A204.1 (cell line): ENCODE results near the gene FAM227B.
A peak's percentile ranks its signal among the peaks of the same experiment; 100 is the strongest.
"Not testable (repeated sequence)": the region's sequence is repeated elsewhere in the genome, so short reads cannot be mapped to it uniquely, and the experiment has no call there.

Experiments
- FAIRE-seq: peaks from 2 replicates; lab custom pipeline; 2012; peaks lifted over from hg19 to GRCh38; lab: Jason Lieb, UNC

Gene FAM227B, protein sequence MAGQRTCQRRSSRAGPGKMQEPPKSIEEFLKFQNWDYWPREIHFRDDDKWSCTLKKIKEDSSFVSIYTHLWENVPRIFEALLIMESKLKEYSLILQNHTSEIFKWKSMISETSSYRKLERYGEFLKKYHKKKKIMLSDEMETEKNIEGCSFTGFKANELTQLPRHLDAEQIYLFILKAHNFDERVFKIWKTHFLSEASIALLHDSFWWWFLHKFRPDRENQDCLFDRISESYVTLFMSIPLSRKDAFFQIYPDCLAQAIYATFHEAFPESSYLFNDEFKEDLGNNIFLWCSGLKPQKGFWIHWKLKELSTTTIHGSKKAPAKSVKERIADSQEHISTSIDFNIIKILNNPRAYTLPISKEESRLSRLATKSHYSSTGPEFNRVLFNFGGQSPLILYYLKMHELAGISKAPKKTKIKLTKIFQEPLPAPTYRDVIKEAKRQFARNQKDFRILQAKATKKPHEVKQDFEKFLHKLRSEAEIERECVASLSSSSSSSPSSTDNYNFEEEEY

DNA sequence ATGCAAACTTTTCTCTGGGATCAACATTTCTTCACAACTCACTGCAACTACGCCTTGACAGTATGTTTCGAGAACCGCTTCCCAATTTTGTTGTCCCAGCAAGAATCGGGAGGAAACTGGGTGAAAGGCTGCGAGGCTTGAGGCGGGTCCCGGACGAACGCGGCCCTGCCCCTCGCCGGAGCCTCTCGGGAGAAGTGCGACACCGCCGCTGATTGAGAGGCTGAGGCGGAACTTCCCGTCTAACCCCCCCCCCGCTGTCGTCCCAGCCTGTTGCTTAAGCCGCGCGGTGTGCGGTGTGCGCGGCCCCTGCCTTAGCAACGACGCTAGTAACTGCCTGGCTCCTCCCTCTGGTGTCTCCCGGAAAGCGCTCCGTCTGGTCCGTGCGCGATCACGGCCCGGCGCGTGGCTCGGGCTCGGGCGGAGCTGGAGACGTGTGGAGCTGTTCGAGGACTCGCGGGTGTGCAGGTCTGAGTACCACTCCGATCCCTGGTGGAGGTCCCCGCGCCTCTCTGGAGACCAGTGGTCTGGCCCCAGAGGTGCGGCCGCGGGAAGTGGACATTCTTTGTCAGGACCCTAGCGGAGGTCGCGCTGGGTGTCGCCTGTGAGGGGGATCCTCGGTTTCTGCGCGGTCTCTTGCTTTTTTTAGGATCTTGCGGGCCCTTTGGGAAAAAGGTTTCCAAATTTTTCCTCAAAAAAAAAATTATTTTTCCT lies at the start of gene FAM227B, which contains the start of gene DTWD1:
Gene FAM227B, minus strand, starts transcription at position 161 of the 711 bp plus-strand sequence. CDS start 5,647 bp downstream, outside the sequence.
Gene DTWD1, plus strand, starts transcription at position 391 of the 711 bp plus-strand sequence. CDS start 4,120 bp downstream, outside the sequence.
- peak; percentile 92 for FAIRE-seq

- no peak for FAIRE-seq
Observed at GRCh38 chr15:49669288-49669687, 48.7 kb upstream of the FAM227B start.

DNA sequence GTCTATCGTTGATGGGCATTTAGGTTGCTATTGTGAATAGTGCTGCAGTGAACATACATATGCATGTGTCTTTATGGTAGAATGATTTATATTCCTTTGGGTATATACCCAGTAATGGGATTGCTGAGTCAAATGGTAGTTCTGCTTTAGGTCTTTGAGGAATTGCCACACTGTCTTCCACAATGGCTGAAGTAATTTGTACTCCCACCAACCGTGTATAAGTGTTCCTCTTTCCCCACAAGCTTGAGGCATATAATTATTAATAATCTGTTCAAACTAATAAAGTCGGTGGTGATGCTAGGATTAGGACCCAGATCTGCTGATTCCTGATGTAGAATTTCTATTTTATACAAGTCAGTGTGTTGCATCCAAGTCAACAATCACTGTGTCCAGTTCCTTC lies 45.9 kb upstream of the FAM227B start:
- not testable (repeated sequence) for FAIRE-seq

DNA sequence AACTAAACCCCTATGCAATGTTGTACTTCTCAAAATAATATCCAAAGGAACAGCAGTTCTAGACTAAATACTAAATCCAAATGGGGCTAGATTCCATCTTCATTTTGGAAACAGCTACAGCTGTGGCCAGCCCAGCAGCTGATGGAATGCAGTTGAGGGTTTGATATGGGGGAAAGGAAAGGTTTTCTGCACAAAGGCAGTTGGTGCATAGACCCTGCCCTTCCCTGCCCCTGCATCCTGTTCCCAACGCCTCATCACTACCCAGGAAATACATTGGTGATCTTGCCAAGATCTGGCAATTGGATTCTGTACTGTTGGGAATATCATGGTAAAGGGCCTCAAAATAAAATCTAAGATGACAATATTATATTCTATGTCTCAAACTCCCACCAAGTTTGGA lies 44.1 kb upstream of the FAM227B start:
- no peak for FAIRE-seq

GRCh38 chr15:49656734-49657133 lies 36.1 kb upstream of the FAM227B start:
- no peak for FAIRE-seq

DNA sequence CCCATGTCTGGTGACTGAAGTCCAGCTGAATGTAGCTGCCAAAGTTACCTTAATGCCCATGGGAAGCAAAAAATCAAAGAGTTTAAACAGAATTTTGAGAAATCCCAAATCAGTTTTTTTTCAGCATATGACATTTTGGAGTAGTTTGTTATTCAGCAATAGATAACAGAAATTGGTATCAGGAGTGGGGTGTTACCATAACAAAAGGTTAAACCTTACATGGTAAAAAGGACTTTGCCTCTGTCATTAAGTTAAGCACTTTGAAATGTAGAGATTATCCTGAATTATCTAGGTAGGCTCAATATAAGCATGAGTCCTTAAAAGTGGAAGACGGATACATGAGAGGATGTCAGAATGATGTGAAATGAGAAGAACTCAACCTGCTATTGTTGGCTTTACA lies 32.3 kb upstream of the FAM227B start:
- FAIRE-seq = no peak

- FAIRE-seq = no peak
Observed at GRCh38 chr15:49650676-49651075, 30.1 kb upstream of the FAM227B start.

DNA sequence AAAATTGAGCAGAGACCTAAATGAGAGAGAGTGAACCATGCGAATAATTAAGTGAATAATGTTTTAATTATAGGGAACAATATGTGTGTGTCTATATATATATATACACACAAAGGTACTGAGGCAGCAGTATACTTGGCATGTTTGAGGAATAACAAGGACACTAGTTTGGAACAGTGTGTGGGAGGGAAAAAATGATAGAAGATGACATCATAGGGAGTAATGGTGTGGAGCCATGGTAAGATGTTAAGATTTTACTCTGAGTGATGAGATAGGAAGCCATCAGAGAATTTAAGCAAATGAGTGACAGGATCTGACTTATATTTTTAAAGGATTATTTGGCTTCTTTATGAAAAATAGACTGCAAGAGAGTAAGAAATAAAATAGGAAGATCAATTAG lies 29.4 kb upstream of the FAM227B start:
- no peak for FAIRE-seq

DNA sequence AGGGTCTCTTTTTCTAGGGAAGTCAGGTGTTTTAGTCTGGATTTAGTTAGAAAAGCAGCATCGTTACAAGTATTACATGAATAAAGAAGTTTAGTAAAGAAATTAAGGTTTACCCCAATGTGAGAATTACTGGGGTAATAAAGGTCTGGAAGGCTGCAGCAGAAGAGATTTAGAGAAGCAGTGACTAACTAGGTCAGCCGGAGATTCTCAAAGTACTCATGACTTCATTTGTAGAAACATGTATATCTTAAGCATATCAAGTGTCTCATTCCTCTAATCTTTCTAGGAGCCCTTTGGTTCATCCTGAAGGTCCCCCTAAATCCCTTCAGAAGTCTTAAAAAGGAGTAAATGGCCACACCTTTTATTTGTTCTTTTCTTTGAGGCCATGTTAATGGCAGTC lies 26.3 kb upstream of the FAM227B start:
- FAIRE-seq = no peak

- no peak for FAIRE-seq
Observed at GRCh38 chr15:49645941-49646340, 25.3 kb upstream of the FAM227B start.

DNA sequence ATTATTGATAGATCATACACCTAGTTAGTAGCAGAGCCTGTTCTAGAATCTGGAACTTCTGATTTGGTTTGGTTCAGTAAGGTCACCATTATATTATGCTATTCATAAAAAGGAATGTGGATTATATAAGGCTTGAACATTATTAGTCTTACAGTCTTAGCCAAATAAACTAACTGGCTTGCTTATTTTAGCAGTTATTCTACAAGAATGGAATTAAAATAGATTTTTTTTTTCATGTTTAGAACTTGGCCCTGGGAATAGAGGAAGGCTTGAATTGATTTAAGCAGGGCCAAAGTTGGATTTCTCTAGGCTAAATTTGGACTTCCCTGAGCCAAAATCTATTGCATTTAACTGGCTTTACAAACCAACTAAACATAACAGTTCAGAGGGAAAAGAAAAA lies 24.7 kb upstream of the FAM227B start:
- FAIRE-seq = no peak

GRCh38 chr15:49644364-49644794 lies 23.8 kb upstream of the FAM227B start:
- FAIRE-seq = no peak

DNA sequence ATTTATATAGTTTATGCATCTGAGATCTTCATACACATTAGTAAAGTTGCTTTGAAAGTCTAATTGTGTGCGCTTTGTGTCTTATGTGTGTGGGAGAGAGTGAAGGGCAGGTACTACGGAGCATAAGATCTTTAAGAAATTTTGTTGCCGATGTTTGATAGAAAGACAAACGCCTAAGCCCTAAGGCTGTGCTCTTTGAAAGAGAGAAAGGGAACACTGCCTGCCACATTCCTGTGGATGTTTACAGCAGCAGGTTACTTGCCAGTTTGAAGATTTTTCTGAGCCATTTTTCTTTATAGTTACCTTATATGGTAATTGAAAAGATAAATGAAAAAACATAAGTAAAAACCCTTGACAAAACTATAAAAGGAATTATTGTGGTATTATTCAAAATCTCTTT lies 17.2 kb upstream of the FAM227B start:
- FAIRE-seq = no peak

DNA sequence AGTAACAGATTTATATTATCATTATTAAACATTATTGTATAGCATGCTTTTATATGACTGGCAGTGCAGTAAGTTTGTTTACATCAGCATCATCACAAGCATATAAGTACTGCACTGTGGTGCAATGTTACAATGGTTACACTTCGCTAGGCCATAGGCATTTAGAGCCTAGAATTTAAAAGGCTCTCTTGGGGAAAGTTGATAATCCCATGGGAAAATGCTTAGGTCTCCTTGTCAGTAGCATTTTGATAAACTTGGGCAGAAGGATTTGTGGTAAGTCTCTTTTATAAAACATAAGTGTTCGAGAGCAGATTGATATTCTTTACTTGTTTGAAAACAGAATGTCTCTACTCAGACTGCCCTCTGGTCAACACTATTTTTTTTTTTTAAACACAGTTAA lies 7.8 kb upstream of the FAM227B start:
- no peak for FAIRE-seq

GRCh38 chr15:49627407-49627877 lies 6.8 kb upstream of the FAM227B start:
- FAIRE-seq = no peak

DNA sequence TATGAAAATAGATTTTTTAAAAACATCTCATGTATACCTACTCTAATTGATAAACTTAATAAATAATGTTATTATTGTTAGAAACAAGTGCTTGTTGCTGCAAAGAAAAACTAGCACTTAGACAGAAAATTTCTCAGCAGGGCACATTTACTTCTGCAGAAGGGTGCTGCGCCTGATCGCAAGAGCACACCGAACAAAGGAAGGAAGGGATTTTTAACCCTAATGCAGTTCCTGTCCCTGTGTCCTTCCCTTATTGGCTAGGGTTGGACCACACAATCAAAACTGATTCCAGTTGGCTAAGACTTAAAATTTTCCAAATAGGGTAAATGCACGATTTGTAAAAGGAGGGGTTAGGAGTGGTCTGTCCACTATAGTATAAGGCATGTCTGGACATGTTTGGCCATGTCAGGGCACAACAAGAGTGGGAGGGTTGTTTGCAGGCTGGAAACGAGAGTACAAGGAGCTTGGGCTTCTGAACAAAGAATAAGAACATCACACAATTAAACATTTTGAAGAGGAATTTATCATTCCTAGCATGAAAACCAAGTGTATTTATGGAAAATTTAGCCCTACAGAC lies 4.9 kb upstream of the FAM227B start:
- no peak for FAIRE-seq

- no peak for FAIRE-seq
Observed at GRCh38 chr15:49624056-49624455, 3.4 kb upstream of the FAM227B start.

DNA sequence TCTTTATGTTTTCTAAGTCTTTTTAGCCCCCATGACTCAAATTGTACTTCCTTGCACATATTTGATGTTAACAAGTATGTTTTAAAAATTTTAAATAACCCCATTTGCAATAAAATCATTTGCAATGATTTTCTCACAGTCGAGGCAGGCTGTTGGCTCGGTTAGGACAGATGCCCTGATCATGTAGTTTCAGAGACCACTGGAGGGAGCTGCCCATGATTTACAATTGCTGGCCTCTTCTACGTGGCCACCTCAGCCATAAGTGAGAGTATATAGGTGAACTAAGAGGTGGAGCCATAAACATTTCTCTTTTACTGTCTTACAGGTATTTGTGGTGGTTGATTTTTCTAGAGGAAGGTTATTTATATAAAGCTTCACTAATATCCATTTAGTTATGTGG lies 1.9 kb upstream of the FAM227B start:
- no peak for FAIRE-seq

- FAIRE-seq = no peak
Observed at GRCh38 chr15:49621887-49622286, 1.3 kb upstream of the FAM227B start.

DNA sequence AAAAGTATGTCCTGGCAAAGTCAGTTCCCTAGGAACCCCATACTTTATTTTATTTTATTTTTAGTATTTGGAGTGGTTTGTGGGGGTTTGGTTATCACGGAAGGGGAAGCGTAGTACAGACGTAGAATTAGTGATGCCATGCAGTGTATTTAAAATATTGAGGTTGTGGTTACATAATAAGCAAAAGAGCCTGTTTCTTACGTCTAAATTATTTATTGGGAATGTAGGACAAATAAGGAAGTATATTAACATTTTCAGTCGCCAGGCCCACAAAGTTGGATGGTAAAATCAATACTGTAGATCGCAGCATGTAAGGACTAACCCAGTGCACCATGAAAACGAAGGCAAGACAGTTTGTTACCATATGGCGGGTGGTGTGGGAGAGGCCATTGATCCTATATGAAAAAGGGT lies 788 bp upstream of the FAM227B start:
- FAIRE-seq = no peak

- FAIRE-seq = no peak
Observed at GRCh38 chr15:49620199-49620598, 419 bp downstream of the FAM227B start.

- no peak for FAIRE-seq
Observed at GRCh38 chr15:49619226-49619625, 1.4 kb downstream of the FAM227B start.

DNA sequence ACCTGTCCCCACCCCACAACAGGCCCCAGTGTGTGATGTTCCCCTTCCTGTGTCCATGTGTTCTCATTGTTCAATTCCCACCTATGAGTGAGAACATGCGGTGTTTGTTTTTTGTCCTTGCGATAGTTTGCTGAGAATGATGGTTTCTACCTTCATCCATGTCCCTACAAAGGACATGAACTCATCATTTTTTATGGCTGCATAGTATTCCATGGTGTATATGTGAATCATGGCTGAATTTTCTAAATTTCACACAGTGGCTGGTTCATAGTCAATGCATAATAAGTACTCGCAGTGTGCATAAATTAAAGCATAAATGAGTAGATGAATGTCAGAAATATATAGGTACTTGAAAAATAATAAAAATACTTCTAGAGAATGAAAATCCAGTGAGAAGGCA lies 8.4 kb downstream of the FAM227B start:
- not testable (repeated sequence) for FAIRE-seq
